ENCODE results near the gene INKA2. TPM values are rescaled to one million over a fixed set of nuclear protein-coding genes. Genes with fewer than 3 reads are reported as not detected.

Gene INKA2
- total RNA-seq, 1 experiment from 2014 or later, result 3.5 TPM

- intact Hi-C loops (cut with micrococcal nuclease), result no loop called here
- CTCF ChIA-PET, result interaction anchor here (2.0 kb wide), 1 partner anchor 10 kb away, joined by 8 read pairs; no protein-coding TSS in a partner anchor
- H3K9me3 Mint-ChIP-seq (ENCODE audit: unreplicated experiment), result no peaks in the 10 kb centered on the region
Measured at GRCh38 chr1:111776391-111776790, 37.2 kb upstream of the INKA2 start.

GRCh38 chr1:111775966-111776365 lies 36.8 kb upstream of the INKA2 start:
- intact Hi-C loops (cut with micrococcal nuclease), result no loop called here
- H3K36me3 Mint-ChIP-seq (ENCODE audit: insufficient read depth, unreplicated experiment), result no peaks in the 10 kb centered on the region
- BruUV-seq (replicated peaks), result no TSS peak
- H3K27me3 Mint-ChIP-seq (ENCODE audit: insufficient read depth, unreplicated experiment), result peaks cover 27% of the 10 kb centered on the region
- H3K4me3 Mint-ChIP-seq (ENCODE audit: unreplicated experiment), result no peak overlapping the region
- no peaks in the 10 kb centered on the region for H3K4me1 Mint-ChIP-seq (ENCODE audit: insufficient read depth, unreplicated experiment)
- DNase-seq (ENCODE audit: unreplicated experiment), result no peak
- no peaks in the 10 kb centered on the region for H3K9me3 Mint-ChIP-seq (ENCODE audit: unreplicated experiment)
- ChIA-PET CTCF (no interaction called here), POLR2A (no interaction called here)
- TF ChIP-seq CTCF (IDR thresholded peaks at IDR 0.05; ENCODE audit: unreplicated experiment), result no peak
- no peak overlapping the region for H3K27ac Mint-ChIP-seq (ENCODE audit: low read depth, unreplicated experiment)

More at GRCh38 chr1:111776391-111776790, 37.2 kb upstream of the INKA2 start:
- H3K27ac Mint-ChIP-seq (ENCODE audit: low read depth, unreplicated experiment), result no peak overlapping the region
- no peaks in the 10 kb centered on the region for H3K36me3 Mint-ChIP-seq (ENCODE audit: insufficient read depth, unreplicated experiment)
- peaks cover 27% of the 10 kb centered on the region for H3K27me3 Mint-ChIP-seq (ENCODE audit: insufficient read depth, unreplicated experiment)
- no peak for TF ChIP-seq CTCF (IDR thresholded peaks at IDR 0.05; ENCODE audit: unreplicated experiment)
- no peak for DNase-seq (ENCODE audit: unreplicated experiment)
- no TSS peak for BruUV-seq (replicated peaks)
- H3K4me3 Mint-ChIP-seq (ENCODE audit: unreplicated experiment), result no peak overlapping the region
- H3K4me1 Mint-ChIP-seq (ENCODE audit: insufficient read depth, unreplicated experiment), result no peaks in the 10 kb centered on the region
- POLR2A ChIA-PET, result no interaction called here

DNA sequence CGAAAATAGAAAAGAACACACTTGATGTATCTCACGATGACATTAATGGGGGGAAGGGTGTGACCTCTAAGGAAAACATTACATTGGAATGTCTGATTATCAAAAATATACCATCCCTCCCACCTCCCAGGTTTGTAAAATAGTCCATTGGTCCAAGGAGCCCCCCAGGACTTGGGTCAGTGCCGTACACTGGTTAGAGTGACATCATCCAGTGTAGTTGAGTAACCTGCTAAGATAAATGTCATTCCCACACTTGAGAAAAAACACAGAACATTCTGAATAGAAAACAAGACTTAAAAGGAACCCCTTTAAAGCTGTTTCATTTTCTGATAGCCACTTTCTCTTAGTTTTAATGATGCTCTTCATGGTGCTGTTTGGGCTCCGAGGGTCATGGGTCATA lies 31.7 kb upstream of the INKA2 start:
- CTCF ChIA-PET, result interaction anchor here (0.6 to 1.4 kb wide), 8 partner anchors 10 to 330 kb away, joined by 3 to 8 read pairs (median 3); no protein-coding TSS in a partner anchor
- Mint-ChIP-seq H3K27ac (ENCODE audit: low read depth, unreplicated experiment) (no peak overlapping the region), H3K27me3 (ENCODE audit: insufficient read depth, unreplicated experiment) (no peaks in the 10 kb centered on the region), H3K4me1 (ENCODE audit: insufficient read depth, unreplicated experiment) (no peaks in the 10 kb centered on the region), H3K36me3 (ENCODE audit: insufficient read depth, unreplicated experiment) (peaks cover 22% of the 10 kb centered on the region), H3K4me3 (ENCODE audit: unreplicated experiment) (no peak overlapping the region), H3K9me3 (ENCODE audit: unreplicated experiment) (no peaks in the 10 kb centered on the region)
- intact Hi-C loops (cut with micrococcal nuclease), result no loop called here
- no peak for DNase-seq (ENCODE audit: unreplicated experiment)
- POLR2A ChIA-PET, result no interaction called here
- no peak for TF ChIP-seq CTCF (IDR thresholded peaks at IDR 0.05; ENCODE audit: unreplicated experiment)
- BruUV-seq (replicated peaks), result no TSS peak

DNA sequence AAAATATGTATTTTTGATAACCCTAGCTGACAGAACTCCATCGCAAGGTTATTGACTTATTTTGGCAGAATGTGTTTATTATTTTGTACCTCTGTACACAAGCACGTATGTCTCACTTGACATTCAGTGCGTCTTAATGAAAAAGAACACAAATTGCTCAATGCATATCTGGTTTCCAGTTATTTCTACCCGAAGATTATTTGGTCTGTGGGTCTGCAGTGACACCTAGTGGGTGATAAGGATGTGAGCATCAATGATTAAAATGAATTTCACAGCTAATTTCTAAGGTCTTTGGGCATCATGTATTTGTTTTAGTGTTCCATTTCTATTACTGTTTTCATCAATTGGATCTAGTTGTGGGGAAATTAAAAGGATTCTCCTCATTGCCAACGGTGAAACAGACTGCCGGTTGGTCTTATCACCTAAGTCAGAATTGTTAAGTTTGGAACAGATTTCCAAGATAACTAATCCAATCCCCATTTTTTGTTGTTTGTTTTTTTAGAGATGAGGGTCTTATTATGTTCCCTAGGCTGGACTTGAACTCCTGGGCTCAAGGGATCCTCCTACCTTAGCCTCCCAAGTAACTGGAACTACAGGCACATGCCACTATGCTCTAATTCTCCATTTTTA lies 30.4 kb upstream of the INKA2 start:
- Mint-ChIP-seq H3K4me3 (ENCODE audit: unreplicated experiment) (no peak overlapping the region), H3K27me3 (ENCODE audit: insufficient read depth, unreplicated experiment) (no peaks in the 10 kb centered on the region), H3K9me3 (ENCODE audit: unreplicated experiment) (no peaks in the 10 kb centered on the region), H3K27ac (ENCODE audit: low read depth, unreplicated experiment) (no peak overlapping the region), H3K36me3 (ENCODE audit: insufficient read depth, unreplicated experiment) (peaks cover 35% of the 10 kb centered on the region), H3K4me1 (ENCODE audit: insufficient read depth, unreplicated experiment) (no peaks in the 10 kb centered on the region)
- ChIA-PET POLR2A (interaction anchor here (0.8 to 4.0 kb wide), 6 partner anchors 9 to 261 kb away, joined by 3 to 23 read pairs (median 4); partner anchors contain the start of genes DDX20 and INKA2), CTCF (interaction anchor here (0.5 to 8.4 kb wide), 33 partner anchors 9 to 629 kb away, joined by 3 to 73 read pairs (median 3); no protein-coding TSS in a partner anchor)
- DNase-seq (ENCODE audit: unreplicated experiment), result peak; percentile 84
- TF ChIP-seq CTCF (IDR thresholded peaks at IDR 0.05; ENCODE audit: unreplicated experiment), result peak; percentile 81
- BruUV-seq (replicated peaks), result no TSS peak
- intact Hi-C loops (cut with micrococcal nuclease), result loop anchor here (1.0 to 10.0 kb wide), 5 partner anchors 54 to 288 kb away; no protein-coding TSS in a partner anchor
